Gastroesophageal sphincter (tissue), 4 donors: ENCODE results near the gene GABRG3. TPM values are rescaled to one million over a fixed set of nuclear protein-coding genes. Genes with fewer than 3 reads are reported as not detected.

Experiments
- ATAC-seq: fragments of 150-250 bp; one replicate; pipeline ENCODE4 v1.9.1; 2016; ENCODE audit warnings: mild to moderate bottlenecking, moderate library complexity
- H3K27ac ChIP-seq, 4 donors: fragments of 200-600 bp; sonication (generic) in 3 of 4; 1 replicate in 3 of 4; 2 replicates in 1 of 4; pipeline ENCODE4 v1.5.1; 2016 to 2019
- H3K27me3 ChIP-seq: fragments of 200-600 bp; sonication (generic); one replicate; pipeline ENCODE4 v1.5.1; 2019
- H3K36me3 ChIP-seq, 2 donors: fragments of 200-600 bp; sonication (generic); one replicate each; pipeline ENCODE4 v1.5.1; 2019; ENCODE audit warnings: control low read depth in 1 of 2
- H3K4me1 ChIP-seq, 3 donors: fragments of 200-600 bp; sonication (generic); 1 replicate in 2 of 3; 2 replicates in 1 of 3; pipeline ENCODE4 v1.5.1; 2016 to 2019; ENCODE audit warnings: control low read depth in 2 of 3
- H3K4me3 ChIP-seq, 2 donors: fragments of 200-600 bp; sonication (generic); one replicate each; pipeline ENCODE4 v1.5.1; 2019; ENCODE audit warnings: mild to moderate bottlenecking in 1 of 2, moderate library complexity in 1 of 2
- H3K9me3 ChIP-seq, 3 donors: fragments of 200-600 bp; sonication (generic); one replicate each; pipeline ENCODE4 v1.5.1; 2017 to 2019; ENCODE audit warnings: control low read depth in 2 of 3
- EP300 ChIP-seq: sonication (generic); formaldehyde crosslinking; IDR thresholded peaks from one replicate; pipeline ENCODE4 v1.6.1; 2017; ENCODE audit warnings: antibody characterized with exemption, mild to moderate bottlenecking
- POLR2A ChIP-seq, 2 donors: fragments of 450-650 bp; IDR thresholded peaks; one replicate each; pipeline ENCODE4 v1.6.1; 2017; ENCODE audit warnings: antibody characterized with exemption in 2 of 2, mild to moderate bottlenecking in 2 of 2, moderate library complexity in 1 of 2
- POLR2AphosphoS5 ChIP-seq: sonication (generic); formaldehyde crosslinking; IDR thresholded peaks from one replicate; pipeline ENCODE4 v1.6.1; 2017; ENCODE audit warnings: antibody characterized with exemption
- WGBS, 2 donors: methylation state at CpG; one replicate each; pipeline ENCODE4 v1.1.5; 2018; ENCODE audit warnings: low coverage in 1 of 2; 5-methylcytosine and 5-hydroxymethylcytosine counted together
- total RNA-seq, 4 donors: library from RNA; depleted of rRNA; stranded (reverse); fragments of >200 nt; gene quantifications; one replicate each; pipeline ENCODE4 v1.1.0, GENCODE V29; 2016
- TF ChIP-seq, protein P1 (sequence below), 4 experiments: fragments of 200-600 bp in 2 of 4; fragments of 450-650 bp in 2 of 4; sonication (generic) in 1 of 4; IDR thresholded peaks; one replicate each; pipeline ENCODE4 v1.5.1; 2017 to 2019; ENCODE audit warnings: antibody characterized with exemption in 4 of 4, mild to moderate bottlenecking in 2 of 4, moderate library complexity in 2 of 4

Gene GABRG3
- total RNA-seq, 4 donors from 2014 or later, result under 0.01 to 0.04 TPM; not detected in 2

DNA sequence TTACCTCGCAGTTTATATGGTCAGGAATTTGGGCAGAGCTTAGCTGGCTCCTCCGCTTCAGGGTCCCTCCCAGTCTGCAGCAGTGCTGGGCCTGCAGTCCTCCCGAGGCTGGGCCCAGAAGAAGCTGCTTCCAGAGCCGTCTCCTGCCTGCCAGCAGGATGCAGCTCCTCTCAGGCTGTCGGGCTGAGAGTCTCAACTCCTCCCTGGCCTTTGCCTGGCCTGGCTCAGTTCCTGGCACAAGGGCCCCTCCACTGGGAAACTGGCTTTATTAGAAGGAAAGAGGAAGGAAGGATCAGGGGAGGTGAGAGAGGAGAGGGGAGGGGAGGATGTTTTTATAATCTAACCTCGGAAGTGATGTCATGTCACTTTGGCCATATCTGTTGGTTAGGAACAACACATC lies 72.8 kb downstream of the GABRG3 start:
- WGBS, 2 donors, result 62 to 100% methylated on average over 1 to 3 of the region's 6 CpGs
- H3K4me3 ChIP-seq, result no peak overlapping the region
- H3K36me3 ChIP-seq, result no peaks in the 10 kb centered on the region
- no peaks in the 10 kb centered on the region for H3K9me3 ChIP-seq
- H3K4me1 ChIP-seq, result no peaks in the 10 kb centered on the region
- TF ChIP-seq, protein P1, sequence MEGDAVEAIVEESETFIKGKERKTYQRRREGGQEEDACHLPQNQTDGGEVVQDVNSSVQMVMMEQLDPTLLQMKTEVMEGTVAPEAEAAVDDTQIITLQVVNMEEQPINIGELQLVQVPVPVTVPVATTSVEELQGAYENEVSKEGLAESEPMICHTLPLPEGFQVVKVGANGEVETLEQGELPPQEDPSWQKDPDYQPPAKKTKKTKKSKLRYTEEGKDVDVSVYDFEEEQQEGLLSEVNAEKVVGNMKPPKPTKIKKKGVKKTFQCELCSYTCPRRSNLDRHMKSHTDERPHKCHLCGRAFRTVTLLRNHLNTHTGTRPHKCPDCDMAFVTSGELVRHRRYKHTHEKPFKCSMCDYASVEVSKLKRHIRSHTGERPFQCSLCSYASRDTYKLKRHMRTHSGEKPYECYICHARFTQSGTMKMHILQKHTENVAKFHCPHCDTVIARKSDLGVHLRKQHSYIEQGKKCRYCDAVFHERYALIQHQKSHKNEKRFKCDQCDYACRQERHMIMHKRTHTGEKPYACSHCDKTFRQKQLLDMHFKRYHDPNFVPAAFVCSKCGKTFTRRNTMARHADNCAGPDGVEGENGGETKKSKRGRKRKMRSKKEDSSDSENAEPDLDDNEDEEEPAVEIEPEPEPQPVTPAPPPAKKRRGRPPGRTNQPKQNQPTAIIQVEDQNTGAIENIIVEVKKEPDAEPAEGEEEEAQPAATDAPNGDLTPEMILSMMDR (IDR thresholded peaks at IDR 0.05), result no peak
- H3K27me3 ChIP-seq, result no peaks in the 10 kb centered on the region
- ATAC-seq, result no peak
- no peak overlapping the region for H3K27ac ChIP-seq

DNA sequence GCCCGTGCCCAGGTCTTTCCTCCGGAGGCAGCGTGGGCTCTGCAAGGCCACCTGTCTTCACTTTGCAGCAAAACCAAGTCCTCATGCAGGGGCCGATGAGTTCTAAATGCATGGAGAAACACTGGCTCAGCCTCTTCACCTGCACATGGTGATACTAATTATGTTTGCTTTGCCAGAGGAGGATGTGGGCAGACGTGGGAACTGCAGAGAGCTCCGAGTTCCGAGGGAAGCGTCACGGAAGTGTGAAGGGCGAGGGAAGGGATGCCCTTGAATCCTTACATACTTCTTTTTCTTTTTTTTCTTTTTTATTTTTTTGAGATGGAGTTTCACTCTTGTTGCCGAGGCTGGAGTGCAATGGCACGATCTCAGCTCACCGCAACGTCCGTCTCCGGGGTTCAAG lies 74.8 kb downstream of the GABRG3 start:
- no peaks in the 10 kb centered on the region for H3K4me1 ChIP-seq
- WGBS, 2 donors, result 87 to 92% methylated on average over 6 to 15 of the region's 16 CpGs
- H3K27ac ChIP-seq, result no peak overlapping the region
- ATAC-seq, result no peak
- no peak overlapping the region for H3K4me3 ChIP-seq
- no peak for TF ChIP-seq EP300
- TF ChIP-seq, protein P1 (IDR thresholded peaks at IDR 0.05), result no peak
- no peak for TF ChIP-seq POLR2AphosphoS5
- no peak for TF ChIP-seq POLR2A (IDR thresholded peaks at IDR 0.05)
- no peaks in the 10 kb centered on the region for H3K27me3 ChIP-seq
- no peaks in the 10 kb centered on the region for H3K36me3 ChIP-seq
- H3K9me3 ChIP-seq, result no peaks in the 10 kb centered on the region

DNA sequence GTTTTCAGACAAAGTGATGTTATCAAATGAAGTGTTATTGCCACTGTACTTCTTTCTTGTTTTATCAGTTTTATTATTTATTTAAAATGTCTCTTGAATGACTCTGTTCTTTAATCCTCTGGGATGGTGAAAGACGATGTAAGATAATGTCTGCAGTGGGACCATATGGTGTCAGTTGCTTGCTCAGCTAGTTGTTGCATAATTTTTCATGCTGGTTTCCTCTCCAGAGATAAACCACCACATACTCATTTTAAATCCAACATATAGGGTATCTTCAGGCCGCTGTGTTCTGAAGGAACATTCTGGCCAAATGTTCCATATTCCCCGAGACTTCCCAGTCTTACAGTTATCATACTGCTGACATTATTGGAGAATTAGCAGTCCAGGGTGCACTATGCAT lies 75.9 kb downstream of the GABRG3 start:
- TF ChIP-seq EP300, result no peak
- TF ChIP-seq, protein P1 (IDR thresholded peaks at IDR 0.05), result no peak
- TF ChIP-seq POLR2AphosphoS5, result no peak
- TF ChIP-seq POLR2A (IDR thresholded peaks at IDR 0.05), result no peak
- no peaks in the 10 kb centered on the region for H3K9me3 ChIP-seq

DNA sequence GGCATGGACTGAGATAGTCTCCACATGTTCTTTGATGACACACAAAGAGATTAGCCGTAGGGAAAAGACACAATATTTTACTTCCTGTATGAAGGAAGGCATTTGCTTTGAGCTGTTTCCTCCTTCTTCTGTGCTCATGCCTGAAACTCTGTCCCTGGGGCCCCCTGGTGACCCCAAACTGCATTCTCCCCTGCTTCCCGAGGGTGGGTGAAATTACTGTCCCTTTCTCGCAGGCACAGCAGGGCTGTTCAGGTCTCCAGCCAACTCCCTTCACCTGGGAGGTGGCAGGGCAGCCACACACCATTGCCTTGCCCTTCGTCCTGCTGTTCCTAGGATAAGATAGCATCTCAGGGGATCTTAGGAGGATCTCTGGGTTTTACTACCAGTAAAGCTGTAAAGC lies 79.2 kb downstream of the GABRG3 start:
- no peaks in the 10 kb centered on the region for H3K27me3 ChIP-seq
- H3K9me3 ChIP-seq, result no peaks in the 10 kb centered on the region
- H3K27ac ChIP-seq, result no peak overlapping the region
- 50 to 55% methylated on average over 1 to 4 of the region's 4 CpGs for WGBS, 2 donors
- ATAC-seq, result no peak
- H3K4me1 ChIP-seq, result no peaks in the 10 kb centered on the region
- no peaks in the 10 kb centered on the region for H3K36me3 ChIP-seq
- TF ChIP-seq POLR2A (IDR thresholded peaks at IDR 0.05) (no peak), POLR2AphosphoS5 (no peak), EP300 (no peak)
- TF ChIP-seq, protein P1 (IDR thresholded peaks at IDR 0.05), result no peak
- no peak overlapping the region for H3K4me3 ChIP-seq

More for the DNA sequence above, 75.9 kb downstream of the GABRG3 start:
- ATAC-seq, result no peak
- no peaks in the 10 kb centered on the region for H3K4me1 ChIP-seq
- H3K27ac ChIP-seq, result no peak overlapping the region
- no peak overlapping the region for H3K4me3 ChIP-seq
- 57 to 64% methylated on average over 3 of the region's 3 CpGs for WGBS, 2 donors
- no peaks in the 10 kb centered on the region for H3K36me3 ChIP-seq
- H3K27me3 ChIP-seq, result no peaks in the 10 kb centered on the region

DNA sequence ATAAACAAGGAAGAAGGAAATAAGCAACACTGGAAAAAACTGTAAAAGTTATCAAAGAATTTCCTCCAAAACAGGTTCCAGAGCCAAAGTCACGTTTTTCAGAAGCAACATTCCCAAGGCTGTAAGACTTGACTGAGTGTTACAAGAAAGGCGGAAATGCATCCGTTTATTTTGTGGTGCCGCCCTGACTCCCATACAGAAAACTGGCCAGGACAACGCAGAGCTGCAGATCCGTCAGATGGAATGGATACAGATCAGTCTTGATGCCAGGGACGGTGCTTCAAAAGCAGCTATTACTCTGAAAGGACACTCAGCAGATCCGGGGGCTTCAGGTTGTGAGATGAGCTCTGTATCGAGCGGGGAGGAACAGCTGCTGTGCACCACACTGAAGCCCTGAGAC lies 83.4 kb downstream of the GABRG3 start:
- Histone ChIP-seq H3K27ac (no peak overlapping the region), H3K9me3 (no peaks in the 10 kb centered on the region), H3K36me3 (no peaks in the 10 kb centered on the region), H3K4me3 (no peak overlapping the region), H3K27me3 (no peaks in the 10 kb centered on the region), H3K4me1 (no peaks in the 10 kb centered on the region)
- WGBS, 2 donors, result 58 to 60% methylated on average over 8 to 10 of the region's 10 CpGs
- no peak for ATAC-seq
- TF ChIP-seq, protein P1 (IDR thresholded peaks at IDR 0.05), result no peak
- no peak for TF ChIP-seq POLR2AphosphoS5
- TF ChIP-seq EP300, result no peak
- no peak for TF ChIP-seq POLR2A (IDR thresholded peaks at IDR 0.05)
